ENCODE results near the gene ERMARD.

The ERMARD gene

DNA sequence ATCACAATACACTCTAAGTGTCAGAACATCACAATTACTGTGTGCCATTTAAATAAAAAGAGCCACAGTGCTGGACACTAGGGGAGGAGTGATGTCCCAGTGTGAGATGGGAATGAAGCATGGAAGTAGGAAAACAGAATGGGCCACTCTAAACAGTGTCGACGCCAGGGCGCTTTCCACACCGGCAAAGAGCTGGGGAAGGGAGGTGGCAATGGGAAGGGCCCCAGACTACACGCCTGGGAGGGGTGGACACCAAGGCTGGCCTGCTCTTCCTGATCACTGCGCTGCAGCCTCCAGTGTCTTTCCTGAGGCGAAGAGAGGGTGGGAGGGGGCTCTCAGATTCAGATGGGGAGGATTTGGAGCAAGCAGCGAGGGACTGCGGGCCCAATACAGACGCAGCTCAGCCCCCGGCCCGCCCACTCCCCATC is 75.9 kb downstream of the ERMARD start:
- no peak for FAIRE-seq

DNA sequence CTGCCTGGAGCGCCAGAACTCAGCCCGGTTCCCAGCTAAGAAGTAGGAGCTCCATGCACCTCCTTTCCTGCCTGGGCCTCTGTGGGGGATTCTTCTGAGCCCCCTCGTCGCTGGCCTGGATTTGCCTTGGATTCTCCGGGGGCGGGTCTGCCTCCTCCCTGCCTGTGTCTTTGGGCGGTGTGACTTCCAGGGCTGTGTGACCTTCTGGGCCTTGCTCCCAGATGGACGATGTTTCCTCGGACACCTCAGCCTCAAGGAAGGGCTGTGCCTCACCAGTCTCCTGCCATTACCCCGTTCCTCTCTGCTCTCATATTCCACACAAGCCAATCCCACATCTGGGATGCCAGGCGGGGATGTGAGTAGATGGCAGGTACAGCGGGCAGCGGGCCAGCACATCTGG is 76.8 kb downstream of the ERMARD start:
- FAIRE-seq = no peak

GRCh38 chr6:169829786-169830185 is 78.4 kb downstream of the ERMARD start:
- FAIRE-seq = no peak

DNA sequence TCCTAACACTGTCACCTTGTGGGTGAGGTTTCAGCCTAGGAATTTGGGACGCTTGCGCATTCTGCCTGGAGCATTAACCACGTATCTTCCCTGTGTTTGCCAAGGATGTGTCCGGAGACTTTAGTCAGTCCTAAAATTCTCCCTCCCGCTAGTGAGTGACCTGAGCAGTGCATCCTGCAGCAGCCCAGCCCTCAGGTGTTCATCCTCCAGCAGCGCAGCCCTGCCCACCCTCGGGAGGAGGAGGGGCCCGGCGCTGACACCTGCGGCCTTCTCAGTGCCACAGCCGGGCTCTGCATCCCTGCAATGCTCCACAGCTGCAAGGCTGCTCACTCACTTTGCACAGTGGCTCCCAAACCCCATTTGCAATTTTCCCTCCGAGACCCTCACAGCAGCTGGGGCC is 79.5 kb downstream of the ERMARD start:
- FAIRE-seq = no peak
